Astrocyte (in vitro differentiated cells and primary cell): Measurements from ENCODE around the gene KCND2. TPM values are rescaled to one million over a fixed set of nuclear protein-coding genes. Genes with fewer than 3 reads are reported as not detected.

ENCODE experiments used
- DNase-seq: peaks from one replicate; pipeline ENCODE4 v3.0.0-alpha.2; 2010; ENCODE audit warnings: low read depth
- FAIRE-seq: peaks from 2 replicates; lab custom pipeline; 2011; peaks lifted over from hg19 to GRCh38; lab: Jason Lieb, UNC
- H2AFZ ChIP-seq: 2 replicates; pipeline ENCODE4 v1.6.0; 2012; ENCODE audit warnings: low read depth, low read length, inconsistent platforms
- H3K27ac ChIP-seq: 2 replicates; pipeline ENCODE4 v1.5.1; 2011; ENCODE audit warnings: low read depth, low read length, inconsistent platforms
- H3K27me3 ChIP-seq: 2 replicates; pipeline ENCODE4 v1.6.0; 2011; ENCODE audit warnings: low read length, inconsistent platforms; ENCODE audit not compliant: insufficient read depth
- H3K36me3 ChIP-seq: 2 replicates; pipeline ENCODE4 v1.5.1; 2011; ENCODE audit warnings: low read length, inconsistent platforms; ENCODE audit not compliant: insufficient read depth
- H3K4me1 ChIP-seq: 2 replicates; pipeline ENCODE4 v1.5.1; 2011; ENCODE audit warnings: low read length, inconsistent platforms; ENCODE audit not compliant: insufficient read depth
- H3K4me2 ChIP-seq: 2 replicates; pipeline ENCODE4 v1.6.0; 2012; ENCODE audit warnings: low read length, inconsistent platforms
- H3K4me3 ChIP-seq: 2 replicates; pipeline ENCODE4 v1.5.1; 2011; ENCODE audit warnings: low read depth, mild to moderate bottlenecking, low read length, inconsistent platforms; ENCODE audit not compliant: insufficient read depth
- H3K79me2 ChIP-seq: 2 replicates; pipeline ENCODE4 v1.6.0; 2012; ENCODE audit warnings: mild to moderate bottlenecking, low read length, inconsistent platforms; ENCODE audit not compliant: insufficient read depth
- H3K9ac ChIP-seq: 2 replicates; pipeline ENCODE4 v1.6.0; 2012; ENCODE audit warnings: mild to moderate bottlenecking, low read length, inconsistent platforms
- H3K9me3 ChIP-seq: 2 replicates; pipeline ENCODE4 v1.5.1; 2012; ENCODE audit warnings: low read depth, mild to moderate bottlenecking, low read length, inconsistent platforms; ENCODE audit not compliant: insufficient read depth
- H4K20me1 ChIP-seq: 2 replicates; pipeline ENCODE4 v1.6.0; 2012; ENCODE audit warnings: low read length, inconsistent platforms; ENCODE audit not compliant: insufficient read depth
- H3K27ac Mint-ChIP-seq: one replicate; pipeline ENCODE4 v1.8.0; 2021; ENCODE audit warnings: mild to moderate bottlenecking, mixed read lengths; ENCODE audit not compliant: unreplicated experiment
- H3K27me3 Mint-ChIP-seq: one replicate; pipeline ENCODE4 v1.8.0; 2021; ENCODE audit warnings: low read depth, mixed read lengths; ENCODE audit not compliant: unreplicated experiment
- H3K36me3 Mint-ChIP-seq: one replicate; pipeline ENCODE4 v1.8.0; 2021; ENCODE audit warnings: low read depth, mixed read lengths; ENCODE audit not compliant: unreplicated experiment
- H3K4me1 Mint-ChIP-seq: one replicate; pipeline ENCODE4 v1.8.0; 2021; ENCODE audit warnings: low read depth, mixed read lengths; ENCODE audit not compliant: unreplicated experiment
- H3K4me3 Mint-ChIP-seq: one replicate; pipeline ENCODE4 v1.8.0; 2021; ENCODE audit warnings: mild to moderate bottlenecking, moderate library complexity, mixed read lengths; ENCODE audit not compliant: unreplicated experiment
- H3K9me3 Mint-ChIP-seq: one replicate; pipeline ENCODE4 v1.8.0; 2021; ENCODE audit warnings: mild to moderate bottlenecking, mixed read lengths; ENCODE audit not compliant: unreplicated experiment
- CTCF ChIP-seq: IDR thresholded peaks from 2 replicates; pipeline ENCODE4 v1.5.1; 2011; ENCODE audit warnings: low read depth, mild to moderate bottlenecking, inconsistent platforms, low read length, moderate library complexity; ENCODE audit not compliant: insufficient read depth
- EZH2 ChIP-seq: IDR thresholded peaks from 2 replicates; pipeline ENCODE4 v1.6.1; 2012; ENCODE audit warnings: mild to moderate bottlenecking, low read length, inconsistent platforms; ENCODE audit not compliant: insufficient read depth
- total RNA-seq: library from RNA; stranded (reverse); gene quantifications from 2 replicates; pipeline ENCODE4 v1.2.1, GENCODE V29; 2021

Gene KCND2
- total RNA-seq, 1 donor from 2014 or later, result 0.30 TPM

- no peaks in the 10 kb centered on the region for H4K20me1 ChIP-seq
- no peaks in the 10 kb centered on the region for H3K27me3 ChIP-seq
- H3K27me3 Mint-ChIP-seq, result no peaks in the 10 kb centered on the region
- no peak overlapping the region for H3K27ac ChIP-seq
- no peaks in the 10 kb centered on the region for H3K36me3 ChIP-seq
- no peak overlapping the region for H3K27ac Mint-ChIP-seq
- H3K4me3 Mint-ChIP-seq, result no peak overlapping the region
- no peaks in the 10 kb centered on the region for H3K4me1 Mint-ChIP-seq
- no peak overlapping the region for H3K4me2 ChIP-seq
- H3K36me3 Mint-ChIP-seq, result no peaks in the 10 kb centered on the region
- no peaks in the 10 kb centered on the region for H3K9me3 ChIP-seq
- no peaks in the 10 kb centered on the region for H3K4me1 ChIP-seq
- H3K9ac ChIP-seq, result no peak overlapping the region
- H3K9me3 Mint-ChIP-seq, result no peaks in the 10 kb centered on the region
- H2AFZ ChIP-seq, result no peak overlapping the region
- no peak overlapping the region for H3K4me3 ChIP-seq
- no peaks in the 10 kb centered on the region for H3K79me2 ChIP-seq
- DNase-seq (no peak), FAIRE-seq (no peak)
- TF ChIP-seq EZH2, result no peak
- TF ChIP-seq CTCF, result no peak
Measured at GRCh38 chr7:120615703-120616102, 342.7 kb downstream of the KCND2 start.

GRCh38 chr7:120617275-120617674 is 344.3 kb downstream of the KCND2 start:
- H4K20me1 ChIP-seq, result no peaks in the 10 kb centered on the region
- no peaks in the 10 kb centered on the region for H3K27me3 ChIP-seq
- H3K4me3 Mint-ChIP-seq, result no peak overlapping the region
- DNase-seq, result no peak
- H3K27ac Mint-ChIP-seq, result no peak overlapping the region
- no peaks in the 10 kb centered on the region for H3K4me1 ChIP-seq
- no peak overlapping the region for H3K27ac ChIP-seq
- no peaks in the 10 kb centered on the region for H3K9me3 ChIP-seq
- H3K36me3 ChIP-seq, result no peaks in the 10 kb centered on the region
- no peaks in the 10 kb centered on the region for H3K79me2 ChIP-seq
- H3K4me2 ChIP-seq, result no peak overlapping the region
- no peak overlapping the region for H2AFZ ChIP-seq
- no peaks in the 10 kb centered on the region for H3K9me3 Mint-ChIP-seq
- TF ChIP-seq CTCF, result no peak
- no peak for TF ChIP-seq EZH2
- no peak for FAIRE-seq
- H3K27me3 Mint-ChIP-seq, result no peaks in the 10 kb centered on the region
- H3K36me3 Mint-ChIP-seq, result no peaks in the 10 kb centered on the region
- H3K9ac ChIP-seq, result no peak overlapping the region
- no peak overlapping the region for H3K4me3 ChIP-seq
- no peaks in the 10 kb centered on the region for H3K4me1 Mint-ChIP-seq

GRCh38 chr7:120628251-120628650 is 355.3 kb downstream of the KCND2 start:
- peaks cover 3% of the 10 kb centered on the region for H3K9me3 Mint-ChIP-seq
- Histone ChIP-seq H3K27me3 (no peaks in the 10 kb centered on the region), H3K36me3 (no peaks in the 10 kb centered on the region), H2AFZ (no peak overlapping the region), H3K4me1 (no peaks in the 10 kb centered on the region), H3K27ac (no peak overlapping the region), H3K9me3 (no peaks in the 10 kb centered on the region), H3K9ac (no peak overlapping the region), H3K4me3 (no peak overlapping the region), H4K20me1 (no peaks in the 10 kb centered on the region), H3K79me2 (no peaks in the 10 kb centered on the region), H3K4me2 (no peak overlapping the region)
- no peaks in the 10 kb centered on the region for H3K27me3 Mint-ChIP-seq
- H3K27ac Mint-ChIP-seq, result no peak overlapping the region
- no peak for FAIRE-seq
- H3K4me1 Mint-ChIP-seq, result no peaks in the 10 kb centered on the region
- H3K36me3 Mint-ChIP-seq, result no peaks in the 10 kb centered on the region
- no peak for DNase-seq
- no peak for TF ChIP-seq CTCF
- no peak for TF ChIP-seq EZH2
- H3K4me3 Mint-ChIP-seq, result no peak overlapping the region
